VCaP (cell line): ENCODE data around the gene GNB1L.

Experiments
- H3K27ac ChIP-seq: fragments of 450-650 bp; 2 replicates; pipeline ENCODE4 v1.5.1; 2017
- CTCF ChIP-seq: fragments of 450-650 bp; conservative IDR thresholded peaks from 2 replicates; pipeline ENCODE4 v1.5.1; 2017; ENCODE audit warnings: mild to moderate bottlenecking, moderate library complexity

GNB1L gene

DNA sequence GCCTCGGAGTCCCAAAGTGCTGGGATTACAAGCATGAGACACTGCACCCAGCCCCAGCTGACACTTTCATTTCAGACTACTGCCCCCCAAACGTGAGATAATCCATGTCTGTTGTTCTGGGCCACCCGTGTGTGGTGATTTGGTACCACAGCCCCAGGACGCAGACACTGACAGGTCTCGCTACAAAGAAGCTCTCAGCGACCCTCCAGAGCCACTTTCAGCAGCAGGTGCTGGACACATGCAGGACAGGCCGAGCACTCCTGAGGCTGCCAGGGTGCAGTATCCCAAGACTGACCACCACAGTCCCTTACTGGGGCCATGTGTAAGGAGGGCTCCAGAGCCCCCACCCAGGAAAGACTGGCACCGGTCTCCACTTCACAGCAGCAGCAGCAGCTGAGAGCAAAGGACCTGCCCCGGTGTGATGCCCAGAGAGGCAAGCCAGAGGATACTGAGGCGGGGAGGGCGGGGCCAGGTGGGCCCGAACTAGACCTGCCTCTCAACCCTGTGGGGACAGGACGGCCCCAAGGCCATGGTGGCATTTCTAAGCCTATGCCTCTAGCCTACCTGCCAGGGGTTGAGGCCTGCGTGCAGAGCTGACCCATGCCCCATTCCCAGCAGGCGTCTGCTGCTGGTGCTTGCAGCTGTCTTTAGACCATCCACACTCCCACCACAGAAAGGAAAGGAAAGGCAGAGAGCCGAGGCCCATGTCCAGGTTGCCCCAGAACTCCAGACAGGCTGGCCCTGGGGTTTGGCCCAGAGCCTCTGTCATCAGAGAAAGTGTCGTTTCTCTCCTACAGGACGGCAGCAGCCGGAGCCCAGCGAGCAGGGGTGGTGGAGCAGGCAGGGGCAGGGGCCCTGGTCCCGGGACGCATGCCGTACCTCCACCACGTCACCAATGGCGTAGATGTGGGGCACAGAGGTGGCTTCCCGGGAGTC is 28.0 kb upstream of the GNB1L start:
- H3K27ac ChIP-seq = no peak overlapping the region
- TF ChIP-seq CTCF = no peak

- no peak overlapping the region for H3K27ac ChIP-seq
- TF ChIP-seq CTCF = no peak
Measured at GRCh38 chr22:19880786-19881569, 26.3 kb upstream of the GNB1L start.

- peak overlapping the region; percentile 73 for H3K27ac ChIP-seq
- no peak for TF ChIP-seq CTCF
Measured at GRCh38 chr22:19879992-19880785, 25.5 kb upstream of the GNB1L start.

GRCh38 chr22:19879643-19879991 is 24.9 kb upstream of the GNB1L start:
- H3K27ac ChIP-seq = peak overlapping the region; percentile 73
- no peak for TF ChIP-seq CTCF

- TF ChIP-seq CTCF = no peak
- peak overlapping the region; percentile 73 for H3K27ac ChIP-seq
Measured at GRCh38 chr22:19879246-19879570, 24.5 kb upstream of the GNB1L start.

DNA sequence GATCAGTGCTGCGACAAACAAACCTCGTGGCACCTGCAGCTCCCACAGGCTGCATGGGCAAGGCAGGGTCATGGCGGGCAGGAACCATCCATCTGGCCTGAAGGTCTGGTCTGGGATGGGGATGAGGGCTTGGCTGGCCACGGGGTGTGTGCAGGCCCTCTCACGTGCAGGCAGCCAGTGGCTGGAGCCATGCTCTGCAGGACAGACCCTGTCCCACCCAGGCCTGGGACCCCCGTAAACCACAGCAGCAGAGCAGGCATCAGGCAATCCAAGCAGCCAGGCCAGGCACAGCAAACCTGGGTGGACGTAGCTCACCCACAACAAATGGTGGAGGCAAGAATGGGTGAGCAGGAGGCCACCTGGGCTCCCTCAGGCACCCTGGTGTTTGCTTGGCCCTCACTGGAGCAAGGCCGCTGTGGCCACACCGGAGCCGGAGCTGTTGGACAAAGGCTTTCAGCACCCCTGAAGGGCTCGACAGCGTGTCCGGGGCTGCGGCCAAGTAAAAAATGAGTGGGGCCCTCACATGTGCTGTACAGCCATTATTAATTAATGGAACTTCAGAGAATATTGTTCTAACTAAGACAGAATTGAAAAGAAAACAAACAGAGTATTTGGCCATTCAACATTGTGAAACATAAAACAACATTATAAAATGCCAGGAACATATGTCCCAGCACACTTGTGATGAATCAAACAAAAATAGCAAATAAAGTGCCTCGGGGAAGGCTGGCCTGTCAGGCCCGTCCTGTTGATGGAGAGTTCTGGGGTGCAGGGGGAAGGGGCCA is 24.0 kb upstream of the GNB1L start:
- peak overlapping the region; percentile 73 for H3K27ac ChIP-seq
- no peak for TF ChIP-seq CTCF
